GM12801 (cell line): ENCODE data around the gene HEXD.

Source experiments
- CTCF ChIP-seq: IDR thresholded peaks from one replicate; pipeline ENCODE4 v1.5.1; 2011; ENCODE audit warnings: control low read depth; ENCODE audit not compliant: insufficient read length; ENCODE audit errors: extremely low read depth

Gene HEXD

GRCh38 chr17:82390860-82391435, 27.2 kb upstream of the HEXD start:
- no peak for TF ChIP-seq CTCF

- no peak for TF ChIP-seq CTCF
Observed at GRCh38 chr17:82391496-82392066, 26.6 kb upstream of the HEXD start.

- no peak for TF ChIP-seq CTCF
Observed at GRCh38 chr17:82392209-82392920, 25.8 kb upstream of the HEXD start.

GRCh38 chr17:82392941-82393340, 25.2 kb upstream of the HEXD start:
- TF ChIP-seq CTCF: no peak

- TF ChIP-seq CTCF: no peak
Observed at GRCh38 chr17:82394278-82394677, 23.9 kb upstream of the HEXD start.

- no peak for TF ChIP-seq CTCF
Observed at GRCh38 chr17:82396601-82397435, 21.3 kb upstream of the HEXD start.

GRCh38 chr17:82397449-82398335, 20.5 kb upstream of the HEXD start:
- no peak for TF ChIP-seq CTCF
